Measurements from ENCODE around the gene KCNMA1.

The KCNMA1 gene

GRCh38 chr10:77501152-77501845 is 136.3 kb downstream of the KCNMA1 start:
- no peaks in the 10 kb centered on the region for H3K4me1 ChIP-seq (ENCODE audit: control insufficient read depth in 1 of 2, insufficient read depth in 1 of 2, low read depth in 1 of 2, low read length in 1 of 2)
- H3K27me3 ChIP-seq: peaks cover 88% of the 10 kb centered on the region
- no peaks in the 10 kb centered on the region for H3K36me3 ChIP-seq
- H3K4me3 ChIP-seq (ENCODE audit: low read depth in 1 of 2, low read length in 1 of 2): no peak overlapping the region
- H3K27ac ChIP-seq: no peak overlapping the region
- no peak for TF ChIP-seq CTCF (IDR thresholded peaks at IDR 0.05)
- H3K9me3 ChIP-seq: no peaks in the 10 kb centered on the region

DNA sequence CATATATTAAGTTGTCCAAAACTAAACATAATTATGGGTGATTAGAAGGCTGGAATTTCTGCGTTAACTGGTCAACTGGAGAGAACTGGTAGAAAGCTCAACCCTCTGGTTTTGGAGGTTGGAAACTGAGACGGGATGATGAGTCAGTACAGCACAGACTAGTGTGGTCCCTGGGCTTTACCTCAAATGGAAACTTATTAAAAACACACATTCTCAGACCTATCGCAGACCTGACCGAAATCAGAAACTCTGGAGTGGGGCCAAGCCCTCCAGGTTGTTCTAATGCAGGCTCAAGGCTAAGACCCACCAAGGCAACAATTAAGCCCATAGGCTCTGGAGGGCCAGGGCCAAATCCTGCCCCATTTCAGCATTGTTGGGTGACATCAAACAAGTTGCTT is 136.9 kb downstream of the KCNMA1 start:
- H3K4me1 ChIP-seq (ENCODE audit: control insufficient read depth in 1 of 2, insufficient read depth in 1 of 2, low read depth in 1 of 2, low read length in 1 of 2): no peaks in the 10 kb centered on the region
- H3K27ac ChIP-seq: no peak overlapping the region
- no peak for TF ChIP-seq CTCF (IDR thresholded peaks at IDR 0.05)
- no peaks in the 10 kb centered on the region for H3K36me3 ChIP-seq
- no peak overlapping the region for H3K4me3 ChIP-seq (ENCODE audit: low read depth in 1 of 2, low read length in 1 of 2)
- no peaks in the 10 kb centered on the region for H3K9me3 ChIP-seq
- peaks cover 82% of the 10 kb centered on the region for H3K27me3 ChIP-seq

- no peaks in the 10 kb centered on the region for H3K9me3 ChIP-seq
- H3K4me1 ChIP-seq (ENCODE audit: control insufficient read depth in 1 of 2, insufficient read depth in 1 of 2, low read depth in 1 of 2, low read length in 1 of 2): no peaks in the 10 kb centered on the region
- peaks cover 64% of the 10 kb centered on the region for H3K27me3 ChIP-seq
- no peaks in the 10 kb centered on the region for H3K36me3 ChIP-seq
- no peak overlapping the region for H3K27ac ChIP-seq
- no peak for TF ChIP-seq CTCF (IDR thresholded peaks at IDR 0.05)
- H3K4me3 ChIP-seq (ENCODE audit: low read depth in 1 of 2, low read length in 1 of 2): no peak overlapping the region
Observed at GRCh38 chr10:77498829-77499228, 138.8 kb downstream of the KCNMA1 start.

DNA sequence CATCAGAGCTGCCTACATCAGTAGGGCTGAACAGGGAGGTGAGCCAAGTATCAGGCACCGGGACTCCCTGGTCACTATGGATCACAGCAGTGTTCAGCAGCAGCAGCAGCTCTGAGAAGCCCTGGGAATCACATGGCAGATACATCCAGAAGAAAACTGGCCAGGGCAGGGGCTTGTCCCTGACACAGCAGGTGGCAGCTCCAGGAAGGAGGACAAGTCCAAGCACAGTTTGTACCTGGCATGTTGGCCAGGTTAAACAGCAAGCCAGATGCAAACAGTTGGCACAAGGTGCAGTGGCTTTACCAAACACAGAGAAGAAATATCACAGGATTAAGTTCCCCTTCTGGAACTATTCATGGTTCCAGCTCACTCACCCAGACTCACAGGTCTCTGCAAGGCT is 139.4 kb downstream of the KCNMA1 start:
- TF ChIP-seq CTCF (IDR thresholded peaks at IDR 0.05): no peak
- H3K27ac ChIP-seq: no peak overlapping the region
- H3K27me3 ChIP-seq: peaks cover 58% of the 10 kb centered on the region
- H3K9me3 ChIP-seq: no peaks in the 10 kb centered on the region
- H3K4me1 ChIP-seq (ENCODE audit: control insufficient read depth in 1 of 2, insufficient read depth in 1 of 2, low read depth in 1 of 2, low read length in 1 of 2): no peaks in the 10 kb centered on the region
- no peaks in the 10 kb centered on the region for H3K36me3 ChIP-seq
- no peak overlapping the region for H3K4me3 ChIP-seq (ENCODE audit: low read depth in 1 of 2, low read length in 1 of 2)

DNA sequence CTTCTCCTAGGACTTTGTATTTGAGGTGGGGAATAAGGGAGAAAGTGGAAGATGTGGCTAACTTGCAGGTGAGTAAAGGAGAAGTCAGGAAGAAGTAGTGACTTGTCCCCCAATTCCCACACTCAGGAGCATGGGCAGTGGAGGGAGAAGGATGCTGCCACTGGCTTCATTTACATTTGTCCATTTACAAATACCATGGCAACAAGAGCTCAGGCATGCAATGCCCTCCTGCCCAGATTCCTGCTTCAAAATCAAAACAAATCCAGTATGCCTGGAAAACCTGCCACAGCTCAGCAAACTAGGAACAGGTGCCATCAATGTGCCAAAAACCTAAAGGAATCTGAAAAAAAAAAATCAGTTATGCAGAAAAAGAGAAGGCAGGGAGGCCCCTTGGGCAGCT is 139.9 kb downstream of the KCNMA1 start:
- no peak overlapping the region for H3K4me3 ChIP-seq (ENCODE audit: low read depth in 1 of 2, low read length in 1 of 2)
- H3K36me3 ChIP-seq: no peaks in the 10 kb centered on the region
- no peaks in the 10 kb centered on the region for H3K9me3 ChIP-seq
- no peak overlapping the region for H3K27ac ChIP-seq
- no peak for TF ChIP-seq CTCF (IDR thresholded peaks at IDR 0.05)
- no peaks in the 10 kb centered on the region for H3K4me1 ChIP-seq (ENCODE audit: control insufficient read depth in 1 of 2, insufficient read depth in 1 of 2, low read depth in 1 of 2, low read length in 1 of 2)
- H3K27me3 ChIP-seq: peaks cover 53% of the 10 kb centered on the region
